GM21390 (cell line): Measurements from ENCODE around the gene SLC35F1.
"Not testable (repeated sequence)": the region's sequence is repeated elsewhere in the genome, so short reads cannot be mapped to it uniquely, and the experiment has no call there.

ENCODE experiments used
- ATAC-seq: cut with Tn5 transposase; IDR thresholded peaks from one replicate; pipeline ENCODE4 v1.9.1; 2021; ENCODE audit not compliant: unreplicated experiment

SLC35F1 gene

GRCh38 chr6:117989086-117989485 lies 82.0 kb downstream of the SLC35F1 start:
- ATAC-seq = no peak

- no peak for ATAC-seq
Observed at GRCh38 chr6:117990151-117990550, 83.1 kb downstream of the SLC35F1 start.

GRCh38 chr6:117992856-117993255 lies 85.8 kb downstream of the SLC35F1 start:
- no peak for ATAC-seq

GRCh38 chr6:118012944-118013343 lies 105.9 kb downstream of the SLC35F1 start:
- ATAC-seq = no peak

- ATAC-seq = no peak
Observed at GRCh38 chr6:118016532-118016931, 109.5 kb downstream of the SLC35F1 start.

GRCh38 chr6:118017301-118017848 lies 110.3 kb downstream of the SLC35F1 start:
- ATAC-seq = no peak

- ATAC-seq = no peak
Observed at GRCh38 chr6:118023771-118024170, 116.7 kb downstream of the SLC35F1 start.

GRCh38 chr6:118029967-118030366 lies 122.9 kb downstream of the SLC35F1 start:
- ATAC-seq = no peak

- ATAC-seq = not testable (repeated sequence)
Observed at GRCh38 chr6:118037479-118037878, 130.4 kb downstream of the SLC35F1 start.

GRCh38 chr6:118042855-118043254 lies 135.8 kb downstream of the SLC35F1 start:
- ATAC-seq = no peak

GRCh38 chr6:118044275-118044674 lies 137.2 kb downstream of the SLC35F1 start:
- ATAC-seq = no peak

GRCh38 chr6:118054082-118054481 lies 147.0 kb downstream of the SLC35F1 start:
- ATAC-seq = no peak

GRCh38 chr6:118061666-118062065 lies 154.6 kb downstream of the SLC35F1 start:
- ATAC-seq = no peak

- ATAC-seq = no peak
Observed at GRCh38 chr6:118080547-118080946, 173.5 kb downstream of the SLC35F1 start.

GRCh38 chr6:118083711-118084110 lies 176.6 kb downstream of the SLC35F1 start:
- ATAC-seq = no peak

- no peak for ATAC-seq
Observed at GRCh38 chr6:118085665-118086064, 178.6 kb downstream of the SLC35F1 start.

- no peak for ATAC-seq
Observed at GRCh38 chr6:118086159-118086558, 179.1 kb downstream of the SLC35F1 start.

- no peak for ATAC-seq
Observed at GRCh38 chr6:118092086-118092485, 185.0 kb downstream of the SLC35F1 start.

GRCh38 chr6:118097576-118097975 lies 190.5 kb downstream of the SLC35F1 start:
- no peak for ATAC-seq

GRCh38 chr6:118100717-118101116 lies 193.7 kb downstream of the SLC35F1 start:
- no peak for ATAC-seq

GRCh38 chr6:118101220-118101619 lies 194.2 kb downstream of the SLC35F1 start:
- no peak for ATAC-seq

- no peak for ATAC-seq
Observed at GRCh38 chr6:118101831-118102345, 194.8 kb downstream of the SLC35F1 start.

GRCh38 chr6:118102401-118102800 lies 195.3 kb downstream of the SLC35F1 start:
- no peak for ATAC-seq
